HG02588 (cell line): ENCODE data around the gene SAT2.
"Not testable (repeated sequence)": the region's sequence is repeated elsewhere in the genome, so short reads cannot be mapped to it uniquely, and the experiment has no call there.

Source experiments
- ATAC-seq: cut with Tn5 transposase; IDR thresholded peaks from one replicate; pipeline ENCODE4 v1.9.1; 2021; ENCODE audit warnings: mild to moderate bottlenecking, moderate library complexity; ENCODE audit not compliant: unreplicated experiment

SAT2 gene

GRCh38 chr17:7627250-7628121 is at the start of gene SAT2:
Gene SAT2 (minus strand): TSS chr17:7627821. CDS start chr17:7627635, 186 bp downstream.
- peak; percentile 89 for ATAC-seq

- ATAC-seq = no peak
Measured at GRCh38 chr17:7676533-7676932, 48.9 kb upstream of the SAT2 start.

GRCh38 chr17:7674934-7675333 is 47.3 kb upstream of the SAT2 start:
- no peak for ATAC-seq

GRCh38 chr17:7673239-7673638 is 45.6 kb upstream of the SAT2 start:
- ATAC-seq = no peak

GRCh38 chr17:7668482-7668881 is 40.9 kb upstream of the SAT2 start:
- no peak for ATAC-seq

- no peak for ATAC-seq
Measured at GRCh38 chr17:7667656-7668406, 40.2 kb upstream of the SAT2 start.

GRCh38 chr17:7656958-7657609 is 29.5 kb upstream of the SAT2 start:
- no peak for ATAC-seq

- ATAC-seq = no peak
Measured at GRCh38 chr17:7655541-7655840, 27.9 kb upstream of the SAT2 start.

GRCh38 chr17:7654832-7655540 is 27.4 kb upstream of the SAT2 start:
- ATAC-seq = no peak

- ATAC-seq = no peak
Measured at GRCh38 chr17:7652388-7653356, 25.1 kb upstream of the SAT2 start.

GRCh38 chr17:7651665-7652387 is 24.2 kb upstream of the SAT2 start:
- no peak for ATAC-seq

GRCh38 chr17:7651097-7651664 is 23.6 kb upstream of the SAT2 start:
- no peak for ATAC-seq

GRCh38 chr17:7650509-7651096 is 23.0 kb upstream of the SAT2 start, which contains the start of gene ATP1B2:
Gene ATP1B2 (plus strand): TSS chr17:7650926. CDS start chr17:7651519, 593 bp downstream.
- ATAC-seq = peak; percentile 42

GRCh38 chr17:7647018-7647417 is 19.4 kb upstream of the SAT2 start:
- no peak for ATAC-seq

- ATAC-seq = no peak
Measured at GRCh38 chr17:7646457-7646856, 18.8 kb upstream of the SAT2 start.

GRCh38 chr17:7644775-7645174 is 17.2 kb upstream of the SAT2 start:
- no peak for ATAC-seq

GRCh38 chr17:7641635-7642034 is 14.0 kb upstream of the SAT2 start:
- not testable (repeated sequence) for ATAC-seq

- no peak for ATAC-seq
Measured at GRCh38 chr17:7640783-7641182, 13.2 kb upstream of the SAT2 start.
